T-helper 1 cell treated with Interleukin-12 subunit alpha and Interleukin-12 subunit beta and Interleukin-4 antibody, amounts not matched to agents 30 μg/mL and 1 μg/mL, for 36 hours (primary cell): ENCODE measurements around the gene SNAPC5.

Experiments used
- H3K27ac Mint-ChIP-seq: one replicate; pipeline ENCODE4 v1.8.0; 2021; ENCODE audit warnings: mild to moderate bottlenecking, mixed read lengths
- H3K27me3 Mint-ChIP-seq: one replicate; pipeline ENCODE4 v1.8.0; 2021; ENCODE audit warnings: low read depth, mixed read lengths
- H3K36me3 Mint-ChIP-seq: one replicate; pipeline ENCODE4 v1.8.0; 2021; ENCODE audit warnings: low read depth, mixed read lengths
- H3K4me1 Mint-ChIP-seq: one replicate; pipeline ENCODE4 v1.8.0; 2021; ENCODE audit warnings: low read depth, mixed read lengths
- H3K4me3 Mint-ChIP-seq: one replicate; pipeline ENCODE4 v1.8.0; 2021; ENCODE audit warnings: mild to moderate bottlenecking, moderate library complexity, mixed read lengths
- H3K9me3 Mint-ChIP-seq: one replicate; pipeline ENCODE4 v1.8.0; 2021; ENCODE audit warnings: mixed read lengths

Gene SNAPC5

DNA sequence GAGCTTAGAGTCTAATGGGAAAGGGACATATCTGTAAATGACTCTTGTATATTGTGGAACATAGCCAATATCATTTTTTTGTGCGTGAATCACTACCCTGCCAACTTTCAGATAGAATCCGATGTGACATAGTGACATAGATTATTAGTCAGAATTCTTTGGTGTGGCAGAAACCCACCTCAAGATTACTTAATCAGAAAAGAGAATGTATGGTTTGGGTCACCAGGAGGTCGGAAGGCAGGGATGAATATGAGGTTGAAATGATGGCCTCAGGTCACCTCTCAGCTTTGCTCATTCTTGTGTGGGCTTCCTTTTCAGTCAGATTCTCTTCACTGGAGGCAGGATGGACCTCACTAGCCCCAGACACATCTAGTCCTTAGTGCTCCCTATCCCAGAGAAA, 41.4 kb downstream of the SNAPC5 start:
- Mint-ChIP-seq H3K36me3 (peaks cover 19% of the 10 kb centered on the region), H3K4me3 (no peak overlapping the region), H3K9me3 (no peaks in the 10 kb centered on the region), H3K27me3 (no peaks in the 10 kb centered on the region), H3K4me1 (peaks cover 10% of the 10 kb centered on the region), H3K27ac (no peak overlapping the region)

DNA sequence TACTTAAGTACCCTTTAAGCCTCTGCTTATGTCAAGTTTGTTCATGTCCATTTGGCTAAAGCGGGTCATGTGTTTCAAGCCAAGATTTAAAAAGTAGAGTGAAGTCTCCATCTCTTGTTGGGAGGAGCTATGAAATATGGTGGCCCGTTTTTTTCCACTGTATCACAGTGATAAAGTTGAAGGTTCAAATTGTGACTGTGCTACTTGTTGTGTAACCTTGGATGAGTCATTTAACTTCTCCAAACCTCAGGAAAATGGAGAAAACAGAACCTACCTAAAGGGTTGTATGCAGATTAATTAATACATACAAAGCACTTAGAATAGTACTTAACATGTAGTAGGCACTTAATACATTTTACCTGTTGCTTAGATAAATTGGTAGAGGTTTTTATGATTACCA, 43.4 kb downstream of the SNAPC5 start:
- Mint-ChIP-seq H3K9me3 (no peaks in the 10 kb centered on the region), H3K36me3 (peaks cover 14% of the 10 kb centered on the region), H3K27ac (no peak overlapping the region)

DNA sequence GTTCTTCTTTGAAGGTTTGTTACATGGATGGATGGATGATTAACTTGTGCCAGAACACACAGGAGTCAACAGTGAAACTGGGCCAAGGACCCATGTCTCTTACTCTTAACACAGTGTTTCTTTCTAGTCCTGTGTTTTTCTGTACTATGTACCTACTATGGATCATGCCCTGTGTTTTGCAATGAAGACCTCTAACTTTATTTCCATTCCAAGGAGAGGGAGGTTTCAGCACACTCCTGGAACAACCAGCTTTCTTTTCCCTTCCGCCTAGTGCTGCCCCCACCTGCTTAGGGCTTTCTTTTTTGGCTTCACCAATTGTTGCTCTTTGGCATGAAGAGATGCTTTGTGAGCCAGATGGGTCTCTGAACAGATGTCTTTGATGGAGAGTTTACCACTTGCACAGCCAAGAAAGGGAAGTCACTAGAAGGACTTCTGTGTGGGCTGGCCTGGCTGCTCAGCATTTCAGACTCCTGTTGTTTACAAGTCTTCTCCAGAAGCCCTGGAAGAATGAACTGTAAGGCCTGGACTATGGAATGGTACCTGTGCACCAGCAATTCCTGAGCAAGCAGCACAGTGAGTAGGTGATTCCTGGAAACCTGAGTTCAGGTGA, 44.5 kb downstream of the SNAPC5 start:
- no peak overlapping the region for H3K4me3 Mint-ChIP-seq
- H3K27me3 Mint-ChIP-seq, result no peaks in the 10 kb centered on the region
- H3K36me3 Mint-ChIP-seq, result peaks cover 21% of the 10 kb centered on the region
- no peaks in the 10 kb centered on the region for H3K4me1 Mint-ChIP-seq
- no peak overlapping the region for H3K27ac Mint-ChIP-seq
- H3K9me3 Mint-ChIP-seq, result no peaks in the 10 kb centered on the region

More for the DNA sequence above, 43.4 kb downstream of the SNAPC5 start:
- Mint-ChIP-seq H3K27me3 (no peaks in the 10 kb centered on the region), H3K4me1 (no peaks in the 10 kb centered on the region), H3K4me3 (no peak overlapping the region)

- H3K4me3 Mint-ChIP-seq, result no peak overlapping the region
- no peaks in the 10 kb centered on the region for H3K4me1 Mint-ChIP-seq
- peaks cover 24% of the 10 kb centered on the region for H3K36me3 Mint-ChIP-seq
- H3K27me3 Mint-ChIP-seq, result no peaks in the 10 kb centered on the region
- H3K9me3 Mint-ChIP-seq, result no peaks in the 10 kb centered on the region
- H3K27ac Mint-ChIP-seq, result no peak overlapping the region
Measured at GRCh38 chr15:66452420-66452819, 45.1 kb downstream of the SNAPC5 start.
